Mucosa of descending colon (tissue), 3 donors: ENCODE results near the gene ZNF154. TPM values are rescaled to one million over a fixed set of nuclear protein-coding genes. Genes with fewer than 3 reads are reported as not detected.

Source experiments
- ATAC-seq: fragments of 200-7000 bp; cut with Tn5 transposase; one replicate; pipeline ENCODE4 v1.9.1; 2020; ENCODE audit warnings: mild to moderate bottlenecking, moderate library complexity
- DNase-seq, 3 donors: peaks; one replicate each; pipeline ENCODE4 v3.0.0-alpha.2; 2020
- H3K36me3 ChIP-seq: fragments of 200-600 bp; one replicate; pipeline ENCODE4 v1.8.0; 2021; ENCODE audit warnings: low read depth, mild to moderate bottlenecking
- H3K4me1 ChIP-seq: fragments of 200-600 bp; one replicate; pipeline ENCODE4 v1.8.0; 2021; ENCODE audit warnings: low read depth, mild to moderate bottlenecking
- H3K4me3 ChIP-seq: fragments of 200-600 bp; one replicate; pipeline ENCODE4 v1.8.0; 2021; ENCODE audit warnings: mild to moderate bottlenecking
- H3K9me3 ChIP-seq: fragments of 200-600 bp; one replicate; pipeline ENCODE4 v1.8.0; 2021; ENCODE audit warnings: mild to moderate bottlenecking
- CTCF ChIP-seq: fragments of 200-600 bp; IDR thresholded peaks from one replicate; pipeline ENCODE4 v1.8.0; 2022; ENCODE audit warnings: antibody characterized with exemption, mild to moderate bottlenecking
- intact Hi-C, 2 donors: fragments of 100-400 bp; cut with DNase I in 1 of 2; cut with micrococcal nuclease in 1 of 2; formaldehyde crosslinking; loops; one replicate each; pipeline versions ENCODE4 v1.11.0 to v1.11.1; 2022; cut with DNase I, micrococcal nuclease
- long read RNA-seq, 2 donors: library from polyadenylated mRNA; unstranded; transcript quantifications; one replicate each; pipeline ENCODE4 v2.0.0, GENCODE V29; 2019 to 2021
- total RNA-seq, 3 donors: library from RNA; stranded (reverse); fragmentation: NEBNext Ultra II Directional in 2 of 3; extraction: Animal tissue kit (Norgen Biotek cat#: 25700) in 2 of 3; gene quantifications; one replicate each; pipeline versions ENCODE4 v1.2.1 to v1.2.4, GENCODE V29; 2021 to 2023
- donor health status: DM: no; HTN: no; CAD: no; lungs with moderate emphysema.
- donor health status: DM: no; HTN: no; CAD: no.
- donor health status: DM: no; HTN: yes; CAD: no.

Gene ZNF154
- total RNA-seq: 10 to 100 TPM in 1 of 3 donors, 1 to 10 TPM in 1, under 1 TPM in 1; 0.72 to 13.7 (median 1.5) TPM
- long read RNA-seq, donor 1, partial matches to known transcripts: 1 of 4 reads
- long read RNA-seq, donor 1, other reads (novel, unspliced or antisense): 1 of 4 reads
- long read RNA-seq, donor 2, partial matches to known transcripts: 1 of 1 reads
- long read RNA-seq, donor 2, other reads (novel, unspliced or antisense): 0 of 1 reads

GRCh38 chr19:57708641-57709361 lies at the start of gene ZNF154:
Gene ZNF154 (minus strand): TSS chr19:57709204. CDS start chr19:57708971, 233 bp downstream.
- intact Hi-C loops: no loop called here
- no peaks in the 10 kb centered on the region for H3K4me1 ChIP-seq
- peak; percentile 60 for ATAC-seq
- DNase-seq: peak in 2 of 3 donors; percentile 33 to 44
- H3K36me3 ChIP-seq: no peaks in the 10 kb centered on the region
- TF ChIP-seq CTCF: no peak
- peaks cover 95% of the 10 kb centered on the region for H3K9me3 ChIP-seq
- peak within 1 kb of the TSS; percentile 14 for H3K4me3 ChIP-seq

GRCh38 chr19:57757941-57758340 lies 48.9 kb upstream of the ZNF154 start:
- H3K4me1 ChIP-seq: no peaks in the 10 kb centered on the region
- H3K4me3 ChIP-seq: no peak overlapping the region
- no peak for TF ChIP-seq CTCF
- intact Hi-C loops: no loop called here
- peaks cover 66% of the 10 kb centered on the region for H3K9me3 ChIP-seq
- ATAC-seq: no peak
- no peak for DNase-seq
- H3K36me3 ChIP-seq: peaks cover 13% of the 10 kb centered on the region

- Histone ChIP-seq H3K9me3 (peaks cover 81% of the 10 kb centered on the region), H3K36me3 (peaks cover 34% of the 10 kb centered on the region), H3K4me3 (no peak overlapping the region), H3K4me1 (no peaks in the 10 kb centered on the region)
- no peak for TF ChIP-seq CTCF
- DNase-seq (no peak), ATAC-seq (no peak)
- intact Hi-C loops: no loop called here
Measured at GRCh38 chr19:57755031-57755430, 46.0 kb upstream of the ZNF154 start.

GRCh38 chr19:57754091-57754673 lies 45.2 kb upstream of the ZNF154 start:
- Histone ChIP-seq H3K9me3 (peaks cover 83% of the 10 kb centered on the region), H3K4me1 (no peaks in the 10 kb centered on the region), H3K36me3 (peaks cover 34% of the 10 kb centered on the region), H3K4me3 (no peak overlapping the region)
- intact Hi-C loops: no loop called here
- ATAC-seq: no peak
- TF ChIP-seq CTCF: no peak
- DNase-seq: no peak

GRCh38 chr19:57748029-57748428 lies 39.0 kb upstream of the ZNF154 start:
- ATAC-seq (no peak), DNase-seq (no peak)
- H3K4me1 ChIP-seq: peaks cover 4% of the 10 kb centered on the region
- TF ChIP-seq CTCF: no peak
- H3K9me3 ChIP-seq: peaks cover 53% of the 10 kb centered on the region
- H3K4me3 ChIP-seq: no peak overlapping the region
- intact Hi-C loops: no loop called here
- H3K36me3 ChIP-seq: peaks cover 26% of the 10 kb centered on the region
